Measurements from ENCODE around the gene KIF7. TPM values are rescaled to one million over a fixed set of nuclear protein-coding genes. Genes with fewer than 3 reads are reported as not detected.

The KIF7 gene
- polyA plus RNA-seq, 1 experiment, result 4.5 TPM

- CTCF ChIA-PET, result interaction anchor here (3.9 kb wide), 1 partner anchor 9 kb away, joined by 29 read pairs; no protein-coding TSS in a partner anchor
These were observed 999 bp upstream of the KIF7 start for GRCh38 chr15:89656116-89656815.

GRCh38 chr15:89654301-89654761 is 936 bp downstream of the KIF7 start:
- ChIA-PET CTCF (interaction anchor here (0.7 kb wide), 1 partner anchor 234 kb away, joined by 3 read pairs; no protein-coding TSS in a partner anchor), POLR2A (interaction anchor here (0.6 to 1.2 kb wide), 2 partner anchors 13 to 79 kb away, joined by 3 read pairs; partner anchors contain the start of gene TICRR)
- H3K4me3 ChIP-seq (ENCODE audit: low read depth, low read length), result peak overlapping the region; percentile 80
- H3K27me3 ChIP-seq (ENCODE audit: control insufficient read depth, insufficient read depth, low read length), result no peaks in the 10 kb centered on the region
- H3K9me3 ChIP-seq (ENCODE audit: control insufficient read depth, insufficient read depth, low read length), result no peaks in the 10 kb centered on the region; the same call in 1 of the 2 replicates
- no peak for TF ChIP-seq CTCF (IDR thresholded peaks at IDR 0.05; ENCODE audit: low read depth, low read length)
- peak overlapping the region; percentile 11 for H3K27ac ChIP-seq (ENCODE audit: low read depth, low read length)
- DNase-seq (ENCODE audit: low read depth, low spot score), result no peak

More at GRCh38 chr15:89656116-89656815, 999 bp upstream of the KIF7 start:
- H3K27me3 ChIP-seq (ENCODE audit: control insufficient read depth, insufficient read depth, low read length), result no peaks in the 10 kb centered on the region
- H3K27ac ChIP-seq (ENCODE audit: low read depth, low read length), result no peak overlapping the region
- H3K4me3 ChIP-seq (ENCODE audit: low read depth, low read length), result no peak overlapping the region
- no peaks in the 10 kb centered on the region; the same call in 1 of the 2 replicates for H3K9me3 ChIP-seq (ENCODE audit: control insufficient read depth, insufficient read depth, low read length)
- POLR2A ChIA-PET, result no interaction called here
- no peak for DNase-seq (ENCODE audit: low read depth, low spot score)
- TF ChIP-seq CTCF (IDR thresholded peaks at IDR 0.05; ENCODE audit: low read depth, low read length), result no peak

GRCh38 chr15:89653578-89653977 is 1.7 kb downstream of the KIF7 start:
- ChIA-PET POLR2A (no interaction called here), CTCF (no interaction called here)
- no peak for DNase-seq (ENCODE audit: low read depth, low spot score)
- Histone ChIP-seq H3K4me3 (ENCODE audit: low read depth, low read length) (no peak overlapping the region), H3K27ac (ENCODE audit: low read depth, low read length) (no peak overlapping the region), H3K27me3 (ENCODE audit: control insufficient read depth, insufficient read depth, low read length) (no peaks in the 10 kb centered on the region), H3K9me3 (ENCODE audit: control insufficient read depth, insufficient read depth, low read length) (peaks cover 4% of the 10 kb centered on the region; the same call in 1 of the 2 replicates)
- TF ChIP-seq CTCF (IDR thresholded peaks at IDR 0.05; ENCODE audit: low read depth, low read length), result no peak

GRCh38 chr15:89652666-89653065 is 2.6 kb downstream of the KIF7 start:
- H3K27me3 ChIP-seq (ENCODE audit: control insufficient read depth, insufficient read depth, low read length), result no peaks in the 10 kb centered on the region
- CTCF ChIA-PET, result no interaction called here
- no peak for DNase-seq (ENCODE audit: low read depth, low spot score)
- H3K9me3 ChIP-seq (ENCODE audit: control insufficient read depth, insufficient read depth, low read length), result peaks cover 5% of the 10 kb centered on the region; the same call in 1 of the 2 replicates
- POLR2A ChIA-PET, result no interaction called here
- TF ChIP-seq CTCF (IDR thresholded peaks at IDR 0.05; ENCODE audit: low read depth, low read length), result no peak
- no peak overlapping the region for H3K4me3 ChIP-seq (ENCODE audit: low read depth, low read length)
- H3K27ac ChIP-seq (ENCODE audit: low read depth, low read length), result no peak overlapping the region

- CTCF ChIA-PET, result no interaction called here
- POLR2A ChIA-PET, result no interaction called here
These were observed 3.1 kb downstream of the KIF7 start for GRCh38 chr15:89652131-89652530.

More at GRCh38 chr15:89652131-89652530, 3.1 kb downstream of the KIF7 start:
- Histone ChIP-seq H3K27me3 (ENCODE audit: control insufficient read depth, insufficient read depth, low read length) (no peaks in the 10 kb centered on the region), H3K27ac (ENCODE audit: low read depth, low read length) (no peak overlapping the region), H3K9me3 (ENCODE audit: control insufficient read depth, insufficient read depth, low read length) (peaks cover 5% of the 10 kb centered on the region; the same call in 1 of the 2 replicates), H3K4me3 (ENCODE audit: low read depth, low read length) (no peak overlapping the region)
- TF ChIP-seq CTCF (IDR thresholded peaks at IDR 0.05; ENCODE audit: low read depth, low read length), result no peak
- DNase-seq (ENCODE audit: low read depth, low spot score), result no peak
